ENCODE results near the gene ACSF3.

GRCh38 chr16:89202422-89203215 lies 109.0 kb downstream of the ACSF3 start:
- TF ChIP-seq CTCF (IDR thresholded peaks at IDR 0.05; ENCODE audit: poor library complexity) (no peak), EZH2 (IDR thresholded peaks at IDR 0.05; ENCODE audit: borderline replicate concordance) (no peak), EZH2phosphoT487 (IDR thresholded peaks at IDR 0.05; ENCODE audit: low read depth, severe bottlenecking, unreplicated experiment) (no peak)

All from hepatocyte (in vitro differentiated cells).